Measurements from ENCODE around the gene CYP26B1. TPM values are rescaled to one million over a fixed set of nuclear protein-coding genes. Genes with fewer than 3 reads are reported as not detected.

Gene CYP26B1
- total RNA-seq, 2 experiments from 2014 or later = not detected

DNA sequence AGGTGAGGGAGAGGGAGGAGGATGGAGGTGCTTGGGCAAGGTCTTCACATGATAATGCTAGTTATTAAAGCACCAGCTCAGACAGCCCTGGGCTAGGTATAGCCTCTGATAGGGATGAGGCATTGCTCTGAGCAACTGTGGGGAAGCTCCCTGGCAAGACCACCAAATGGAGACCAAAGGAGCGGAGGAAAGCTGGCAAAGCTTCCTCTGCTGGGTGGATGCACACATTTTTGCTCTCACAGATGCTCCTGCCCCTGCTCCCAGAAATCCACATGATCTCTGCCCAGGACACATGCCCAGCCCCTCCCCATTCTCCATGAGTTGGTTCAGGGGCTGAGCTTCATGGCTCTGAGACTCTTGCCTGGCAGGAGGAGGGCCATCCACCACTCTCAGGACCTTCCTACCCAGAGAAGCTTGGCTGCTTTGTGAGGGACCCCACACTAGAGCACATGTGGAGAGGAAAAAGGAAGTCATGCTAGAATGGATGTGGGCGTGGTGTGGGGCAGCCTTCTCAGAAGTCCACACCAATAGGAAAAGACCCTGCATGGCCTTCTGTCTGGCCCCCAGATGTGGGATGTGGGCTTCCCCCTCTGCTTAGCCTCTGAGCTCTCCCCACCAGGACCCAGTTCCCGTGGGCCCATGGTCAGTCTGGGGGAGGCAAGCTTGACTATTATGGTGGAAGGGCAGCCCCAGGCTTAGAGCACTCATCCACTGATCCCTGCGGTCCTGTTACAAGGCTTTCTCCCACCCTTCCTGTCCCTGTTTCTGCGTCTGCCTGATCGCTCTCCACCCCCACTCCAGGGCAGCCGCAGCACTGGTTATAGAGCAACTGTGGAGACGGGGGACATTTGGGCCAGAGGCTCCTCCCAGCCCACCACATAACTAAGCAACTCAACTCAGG is 10.5 kb upstream of the CYP26B1 start:
- intact Hi-C loops (cut with micrococcal nuclease; ENCODE audit: unreplicated experiment) = no loop called here
- Histone ChIP-seq H4K20me1 (ENCODE audit: insufficient read depth, low read length) (no peaks in the 10 kb centered on the region), H2AFZ (ENCODE audit: low read length) (peak overlapping the region; percentile 28; the same call in 1 of the 2 replicates), H3K9me2 (ENCODE audit: insufficient read depth, low read length) (no peaks in the 10 kb centered on the region), H3K4me3 (ENCODE audit: low read depth, low read length, poor library complexity, severe bottlenecking) (no peak overlapping the region), H3K4me2 (ENCODE audit: low read length) (no peak overlapping the region), H3K79me2 (ENCODE audit: insufficient read depth, low read depth, low read length) (no peaks in the 10 kb centered on the region), H3K27ac (ENCODE audit: low read depth, low read length, poor library complexity, severe bottlenecking) (no peak overlapping the region), H3K4me1 (ENCODE audit: insufficient read depth, low read length, poor library complexity, severe bottlenecking) (peaks cover 6% of the 10 kb centered on the region), H3K36me3 (ENCODE audit: insufficient read depth, low read length) (no peaks in the 10 kb centered on the region), H3K9me3 (ENCODE audit: low read length) (no peaks in the 10 kb centered on the region)
- BruUV-seq (replicated peaks) = no TSS peak
- DNase-seq (ENCODE audit: low spot score) = peak; percentile 13
- TF ChIP-seq EZH2phosphoT487 (IDR thresholded peaks at IDR 0.05; ENCODE audit: borderline replicate concordance, low read depth, low read length) = no peak
- TF ChIP-seq, protein P1, sequence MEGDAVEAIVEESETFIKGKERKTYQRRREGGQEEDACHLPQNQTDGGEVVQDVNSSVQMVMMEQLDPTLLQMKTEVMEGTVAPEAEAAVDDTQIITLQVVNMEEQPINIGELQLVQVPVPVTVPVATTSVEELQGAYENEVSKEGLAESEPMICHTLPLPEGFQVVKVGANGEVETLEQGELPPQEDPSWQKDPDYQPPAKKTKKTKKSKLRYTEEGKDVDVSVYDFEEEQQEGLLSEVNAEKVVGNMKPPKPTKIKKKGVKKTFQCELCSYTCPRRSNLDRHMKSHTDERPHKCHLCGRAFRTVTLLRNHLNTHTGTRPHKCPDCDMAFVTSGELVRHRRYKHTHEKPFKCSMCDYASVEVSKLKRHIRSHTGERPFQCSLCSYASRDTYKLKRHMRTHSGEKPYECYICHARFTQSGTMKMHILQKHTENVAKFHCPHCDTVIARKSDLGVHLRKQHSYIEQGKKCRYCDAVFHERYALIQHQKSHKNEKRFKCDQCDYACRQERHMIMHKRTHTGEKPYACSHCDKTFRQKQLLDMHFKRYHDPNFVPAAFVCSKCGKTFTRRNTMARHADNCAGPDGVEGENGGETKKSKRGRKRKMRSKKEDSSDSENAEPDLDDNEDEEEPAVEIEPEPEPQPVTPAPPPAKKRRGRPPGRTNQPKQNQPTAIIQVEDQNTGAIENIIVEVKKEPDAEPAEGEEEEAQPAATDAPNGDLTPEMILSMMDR (conservative IDR thresholded peaks at IDR 0.05; ENCODE audit: low read length) = no peak
- ChIA-PET POLR2A (interaction anchor here (0.9 kb wide), 1 partner anchor 40 kb away, joined by 3 read pairs; no protein-coding TSS in a partner anchor), CTCF (ENCODE audit: unreplicated experiment) (no interaction called here)

DNA sequence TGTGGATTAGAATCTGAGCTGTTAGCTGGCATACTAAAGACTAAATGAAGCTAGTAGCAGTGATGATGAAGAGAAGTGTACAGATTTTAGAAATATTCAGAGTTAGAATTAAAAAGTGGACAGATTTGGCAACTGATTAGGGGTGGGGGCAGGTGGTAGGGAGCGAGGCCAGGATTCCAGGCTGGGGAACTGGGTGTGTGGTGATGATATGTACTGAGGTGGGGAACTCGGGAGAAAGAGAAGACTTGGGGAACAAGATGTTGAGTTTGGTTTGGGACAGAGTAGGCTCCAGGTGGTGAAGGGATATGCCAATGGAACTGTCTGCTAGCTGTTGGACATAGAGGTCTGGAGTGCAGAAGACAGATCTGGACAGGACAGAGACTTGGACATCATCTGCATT is 9.2 kb upstream of the CYP26B1 start:
- DNase-seq (ENCODE audit: low spot score) = no peak
- intact Hi-C loops (cut with micrococcal nuclease; ENCODE audit: unreplicated experiment) = no loop called here
- H3K27ac ChIP-seq (ENCODE audit: low read depth, low read length, poor library complexity, severe bottlenecking) = no peak overlapping the region
- H2AFZ ChIP-seq (ENCODE audit: low read length) = no peak overlapping the region
- H3K36me3 ChIP-seq (ENCODE audit: insufficient read depth, low read length) = no peaks in the 10 kb centered on the region
- H3K4me3 ChIP-seq (ENCODE audit: low read depth, low read length, poor library complexity, severe bottlenecking) = no peak overlapping the region
- ChIA-PET CTCF (ENCODE audit: unreplicated experiment) (no interaction called here), POLR2A (no interaction called here)
- H3K79me2 ChIP-seq (ENCODE audit: insufficient read depth, low read depth, low read length) = no peaks in the 10 kb centered on the region
- no peaks in the 10 kb centered on the region for H3K9me3 ChIP-seq (ENCODE audit: low read length)
- BruUV-seq (replicated peaks) = no TSS peak
- H3K9me2 ChIP-seq (ENCODE audit: insufficient read depth, low read length) = no peaks in the 10 kb centered on the region
- H3K4me1 ChIP-seq (ENCODE audit: insufficient read depth, low read length, poor library complexity, severe bottlenecking) = peaks cover 6% of the 10 kb centered on the region
- H4K20me1 ChIP-seq (ENCODE audit: insufficient read depth, low read length) = no peaks in the 10 kb centered on the region
- H3K4me2 ChIP-seq (ENCODE audit: low read length) = no peak overlapping the region
- TF ChIP-seq, protein P1 (conservative IDR thresholded peaks at IDR 0.05; ENCODE audit: low read length) = no peak
- no peak for TF ChIP-seq EZH2phosphoT487 (IDR thresholded peaks at IDR 0.05; ENCODE audit: borderline replicate concordance, low read depth, low read length)

GRCh38 chr2:72155737-72156136 is 8.1 kb upstream of the CYP26B1 start:
- Histone ChIP-seq H3K9me3 (ENCODE audit: low read length) (no peaks in the 10 kb centered on the region), H3K4me3 (ENCODE audit: low read depth, low read length, poor library complexity, severe bottlenecking) (no peak overlapping the region), H4K20me1 (ENCODE audit: insufficient read depth, low read length) (no peaks in the 10 kb centered on the region), H2AFZ (ENCODE audit: low read length) (no peak overlapping the region), H3K4me2 (ENCODE audit: low read length) (no peak overlapping the region), H3K27ac (ENCODE audit: low read depth, low read length, poor library complexity, severe bottlenecking) (no peak overlapping the region), H3K79me2 (ENCODE audit: insufficient read depth, low read depth, low read length) (no peaks in the 10 kb centered on the region), H3K9me2 (ENCODE audit: insufficient read depth, low read length) (no peaks in the 10 kb centered on the region), H3K4me1 (ENCODE audit: insufficient read depth, low read length, poor library complexity, severe bottlenecking) (peaks cover 6% of the 10 kb centered on the region), H3K36me3 (ENCODE audit: insufficient read depth, low read length) (no peaks in the 10 kb centered on the region)
- TF ChIP-seq, protein P1 (conservative IDR thresholded peaks at IDR 0.05; ENCODE audit: low read length) = no peak
- TF ChIP-seq EZH2phosphoT487 (IDR thresholded peaks at IDR 0.05; ENCODE audit: borderline replicate concordance, low read depth, low read length) = no peak
- DNase-seq (ENCODE audit: low spot score) = no peak
- intact Hi-C loops (cut with micrococcal nuclease; ENCODE audit: unreplicated experiment) = no loop called here
- no TSS peak for BruUV-seq (replicated peaks)
- ChIA-PET CTCF (ENCODE audit: unreplicated experiment) (no interaction called here), POLR2A (no interaction called here)

Measured in OCI-LY7 (cell line).